SK-N-SH (cell line): ENCODE measurements around the gene LPGAT1.

ENCODE experiments used
- CHD2 ChIP-seq: fragments of 150-350 bp; IDR thresholded peaks from 2 replicates; pipeline ENCODE4 v1.6.1; 2018; ENCODE audit warnings: low read length; ENCODE audit not compliant: partially characterized antibody
- ELF1 ChIP-seq: IDR thresholded peaks from 2 replicates; pipeline ENCODE4 v1.4.0; 2012
- EP300 ChIP-seq, 2 experiments: IDR thresholded peaks; 2 replicates each; pipeline versions ENCODE4 v1.4.0 to v1.6.1; 2012; ENCODE audit warnings: borderline replicate concordance in 1 of 2, low read depth in 1 of 2, low read length in 1 of 2
- EZH2phosphoT487 ChIP-seq: fragments of 200-600 bp; sonication (generic); IDR thresholded peaks from 2 replicates; pipeline ENCODE4 v1.6.1; 2017; ENCODE audit warnings: low read depth, mixed run types, mild to moderate bottlenecking, antibody characterized with exemption, moderate library complexity, borderline replicate concordance
- FOXJ3 ChIP-seq: sonication (generic); formaldehyde crosslinking; IDR thresholded peaks from 2 replicates; pipeline ENCODE4 v1.5.1; 2020; ENCODE audit warnings: mild to moderate bottlenecking, missing genetic modification reagents
- NRF1 ChIP-seq: IDR thresholded peaks from 2 replicates; pipeline ENCODE4 v1.6.1; 2012; ENCODE audit warnings: low read depth, mild to moderate bottlenecking, low read length
- RAD21 ChIP-seq: IDR thresholded peaks from 2 replicates; pipeline ENCODE4 v1.6.1; 2012; ENCODE audit warnings: mild to moderate bottlenecking, low read length
- RCOR1 ChIP-seq: fragments of 150-350 bp; IDR thresholded peaks from 2 replicates; pipeline ENCODE4 v1.6.1; 2017; ENCODE audit warnings: antibody characterized with exemption, low read length
- RXRA ChIP-seq: IDR thresholded peaks from 2 replicates; pipeline ENCODE4 v1.4.0; 2012; ENCODE audit warnings: low read depth, mild to moderate bottlenecking, borderline replicate concordance
- SIN3A ChIP-seq: IDR thresholded peaks from 2 replicates; pipeline ENCODE4 v1.6.1; 2012; ENCODE audit warnings: low read depth, mild to moderate bottlenecking, low read length, moderate library complexity, borderline replicate concordance
- TAF1 ChIP-seq: IDR thresholded peaks from 2 replicates; pipeline ENCODE4 v1.6.1; 2012; ENCODE audit warnings: low read depth, mild to moderate bottlenecking, low read length, moderate library complexity, borderline replicate concordance
- TF ChIP-seq, protein P1 (sequence below): fragments of 200-600 bp; sonication (generic); IDR thresholded peaks from 2 replicates; pipeline ENCODE4 v1.6.1; 2017; ENCODE audit warnings: antibody characterized with exemption, mild to moderate bottlenecking, moderate library complexity
- TF ChIP-seq, protein P2 (sequence below): fragments of 150-350 bp; IDR thresholded peaks from 2 replicates; pipeline ENCODE4 v1.6.1; 2017; ENCODE audit warnings: antibody characterized with exemption, low read length, low read depth, borderline replicate concordance

DNA sequence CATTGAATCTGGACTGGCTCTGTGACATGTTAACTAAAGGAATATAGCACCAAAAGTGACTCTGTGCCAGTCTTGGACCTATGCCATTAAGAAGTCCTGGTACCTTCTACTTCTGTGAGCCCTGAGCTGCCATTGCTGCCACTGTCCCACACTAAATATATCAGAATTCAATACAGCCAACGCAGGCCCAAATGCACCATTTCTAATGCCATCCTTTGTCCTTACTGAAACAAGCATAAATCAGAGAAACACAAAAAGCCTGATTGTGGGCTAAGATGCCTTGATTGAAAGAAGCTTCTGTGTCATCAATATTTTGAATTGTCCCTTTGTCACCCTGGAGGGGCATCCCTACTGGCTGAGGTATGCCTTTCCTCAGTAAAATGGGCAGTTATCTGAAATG, 88.3 kb downstream of the LPGAT1 start:
- TF ChIP-seq TAF1 (no peak), RCOR1 (no peak), CHD2 (no peak), FOXJ3 (CRISPR knock-in tag) (no peak), EZH2phosphoT487 (no peak), RXRA (no peak), NRF1 (no peak), EP300 (IDR thresholded peaks at IDR 0.05; ENCODE audit: borderline replicate concordance in 1 of 2, low read depth in 1 of 2, low read length in 1 of 2) (no peak), ELF1 (no peak), RAD21 (no peak), SIN3A (no peak)
- TF ChIP-seq, protein P1, sequence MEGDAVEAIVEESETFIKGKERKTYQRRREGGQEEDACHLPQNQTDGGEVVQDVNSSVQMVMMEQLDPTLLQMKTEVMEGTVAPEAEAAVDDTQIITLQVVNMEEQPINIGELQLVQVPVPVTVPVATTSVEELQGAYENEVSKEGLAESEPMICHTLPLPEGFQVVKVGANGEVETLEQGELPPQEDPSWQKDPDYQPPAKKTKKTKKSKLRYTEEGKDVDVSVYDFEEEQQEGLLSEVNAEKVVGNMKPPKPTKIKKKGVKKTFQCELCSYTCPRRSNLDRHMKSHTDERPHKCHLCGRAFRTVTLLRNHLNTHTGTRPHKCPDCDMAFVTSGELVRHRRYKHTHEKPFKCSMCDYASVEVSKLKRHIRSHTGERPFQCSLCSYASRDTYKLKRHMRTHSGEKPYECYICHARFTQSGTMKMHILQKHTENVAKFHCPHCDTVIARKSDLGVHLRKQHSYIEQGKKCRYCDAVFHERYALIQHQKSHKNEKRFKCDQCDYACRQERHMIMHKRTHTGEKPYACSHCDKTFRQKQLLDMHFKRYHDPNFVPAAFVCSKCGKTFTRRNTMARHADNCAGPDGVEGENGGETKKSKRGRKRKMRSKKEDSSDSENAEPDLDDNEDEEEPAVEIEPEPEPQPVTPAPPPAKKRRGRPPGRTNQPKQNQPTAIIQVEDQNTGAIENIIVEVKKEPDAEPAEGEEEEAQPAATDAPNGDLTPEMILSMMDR, result no peak
- TF ChIP-seq, protein P2, sequence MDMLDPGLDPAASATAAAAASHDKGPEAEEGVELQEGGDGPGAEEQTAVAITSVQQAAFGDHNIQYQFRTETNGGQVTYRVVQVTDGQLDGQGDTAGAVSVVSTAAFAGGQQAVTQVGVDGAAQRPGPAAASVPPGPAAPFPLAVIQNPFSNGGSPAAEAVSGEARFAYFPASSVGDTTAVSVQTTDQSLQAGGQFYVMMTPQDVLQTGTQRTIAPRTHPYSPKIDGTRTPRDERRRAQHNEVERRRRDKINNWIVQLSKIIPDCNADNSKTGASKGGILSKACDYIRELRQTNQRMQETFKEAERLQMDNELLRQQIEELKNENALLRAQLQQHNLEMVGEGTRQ, result no peak
